GM21381 (cell line): Measurements from ENCODE around the gene MED27.
"Not testable (repeated sequence)": the region's sequence is repeated elsewhere in the genome, so short reads cannot be mapped to it uniquely, and the experiment has no call there.

Source experiments
- ATAC-seq: cut with Tn5 transposase; IDR thresholded peaks from one replicate; pipeline ENCODE4 v1.9.1; 2021; ENCODE audit warnings: mild to moderate bottlenecking, moderate library complexity; ENCODE audit not compliant: unreplicated experiment

MED27 gene

GRCh38 chr9:131937451-131937850 is 142.2 kb downstream of the MED27 start:
- ATAC-seq = no peak

- ATAC-seq = no peak
These were observed 142.7 kb downstream of the MED27 start for GRCh38 chr9:131936929-131937328.

GRCh38 chr9:131934673-131935072 is 145.0 kb downstream of the MED27 start:
- ATAC-seq = no peak

GRCh38 chr9:131927091-131927490 is 152.6 kb downstream of the MED27 start:
- no peak for ATAC-seq

GRCh38 chr9:131926360-131926922 is 153.2 kb downstream of the MED27 start:
- no peak for ATAC-seq

- no peak for ATAC-seq
These were observed 153.9 kb downstream of the MED27 start for GRCh38 chr9:131925677-131926177.

- no peak for ATAC-seq
These were observed 155.9 kb downstream of the MED27 start for GRCh38 chr9:131923766-131924165.

- ATAC-seq = no peak
These were observed 156.5 kb downstream of the MED27 start for GRCh38 chr9:131923132-131923671.

- not testable (repeated sequence) for ATAC-seq
These were observed 158.0 kb downstream of the MED27 start for GRCh38 chr9:131921635-131922034.

GRCh38 chr9:131919216-131919615 is 160.5 kb downstream of the MED27 start:
- ATAC-seq = no peak

- no peak for ATAC-seq
These were observed 161.2 kb downstream of the MED27 start for GRCh38 chr9:131918481-131918880.

GRCh38 chr9:131917009-131917408 is 162.7 kb downstream of the MED27 start:
- ATAC-seq = no peak

- no peak for ATAC-seq
These were observed 164.5 kb downstream of the MED27 start for GRCh38 chr9:131915181-131915580.

GRCh38 chr9:131912671-131913070 is 167.0 kb downstream of the MED27 start:
- ATAC-seq = no peak

- ATAC-seq = no peak
These were observed 167.6 kb downstream of the MED27 start for GRCh38 chr9:131912069-131912468.

GRCh38 chr9:131910572-131910971 is 169.1 kb downstream of the MED27 start:
- ATAC-seq = no peak

GRCh38 chr9:131905144-131905543 is 174.5 kb downstream of the MED27 start:
- no peak for ATAC-seq

- ATAC-seq = no peak
These were observed 180.1 kb downstream of the MED27 start for GRCh38 chr9:131899296-131900228.

GRCh38 chr9:131892902-131893500 is 186.7 kb downstream of the MED27 start:
- ATAC-seq = no peak

- no peak for ATAC-seq
These were observed 187.4 kb downstream of the MED27 start for GRCh38 chr9:131892162-131892707.

GRCh38 chr9:131891598-131891997 is 188.1 kb downstream of the MED27 start:
- ATAC-seq = no peak
